ENCODE data around the gene ZYG11A.

DNA sequence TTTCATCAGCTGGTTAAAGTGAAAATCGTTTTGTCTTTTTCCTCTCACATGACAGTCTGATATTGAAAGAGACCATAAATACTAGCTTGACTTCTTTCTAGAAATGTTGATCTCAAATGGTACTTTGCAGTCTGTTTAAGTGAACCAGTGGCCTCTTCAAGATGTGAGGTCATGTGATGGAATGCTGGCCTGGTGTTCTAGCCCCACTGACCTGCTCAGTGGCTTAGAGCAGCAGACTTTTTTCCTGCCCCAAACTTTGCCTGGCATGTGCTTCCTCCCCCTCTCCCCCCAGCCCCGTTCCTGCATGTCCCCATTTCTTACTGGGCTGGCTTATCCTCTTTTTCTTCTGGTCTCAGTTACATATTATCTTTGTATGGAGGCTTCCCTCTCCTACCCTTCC lies 34.3 kb downstream of the ZYG11A start:
- TF ChIP-seq, protein P1, sequence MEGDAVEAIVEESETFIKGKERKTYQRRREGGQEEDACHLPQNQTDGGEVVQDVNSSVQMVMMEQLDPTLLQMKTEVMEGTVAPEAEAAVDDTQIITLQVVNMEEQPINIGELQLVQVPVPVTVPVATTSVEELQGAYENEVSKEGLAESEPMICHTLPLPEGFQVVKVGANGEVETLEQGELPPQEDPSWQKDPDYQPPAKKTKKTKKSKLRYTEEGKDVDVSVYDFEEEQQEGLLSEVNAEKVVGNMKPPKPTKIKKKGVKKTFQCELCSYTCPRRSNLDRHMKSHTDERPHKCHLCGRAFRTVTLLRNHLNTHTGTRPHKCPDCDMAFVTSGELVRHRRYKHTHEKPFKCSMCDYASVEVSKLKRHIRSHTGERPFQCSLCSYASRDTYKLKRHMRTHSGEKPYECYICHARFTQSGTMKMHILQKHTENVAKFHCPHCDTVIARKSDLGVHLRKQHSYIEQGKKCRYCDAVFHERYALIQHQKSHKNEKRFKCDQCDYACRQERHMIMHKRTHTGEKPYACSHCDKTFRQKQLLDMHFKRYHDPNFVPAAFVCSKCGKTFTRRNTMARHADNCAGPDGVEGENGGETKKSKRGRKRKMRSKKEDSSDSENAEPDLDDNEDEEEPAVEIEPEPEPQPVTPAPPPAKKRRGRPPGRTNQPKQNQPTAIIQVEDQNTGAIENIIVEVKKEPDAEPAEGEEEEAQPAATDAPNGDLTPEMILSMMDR (IDR thresholded peaks at IDR 0.05) = no peak
- TF ChIP-seq POLR2A (IDR thresholded peaks at IDR 0.05) = no peak
- no peak for TF ChIP-seq POLR2AphosphoS5 (IDR thresholded peaks at IDR 0.05)

Measured in prostate gland (tissue), 2 donors.